ENCODE data around the gene STRA8.

STRA8 gene

DNA sequence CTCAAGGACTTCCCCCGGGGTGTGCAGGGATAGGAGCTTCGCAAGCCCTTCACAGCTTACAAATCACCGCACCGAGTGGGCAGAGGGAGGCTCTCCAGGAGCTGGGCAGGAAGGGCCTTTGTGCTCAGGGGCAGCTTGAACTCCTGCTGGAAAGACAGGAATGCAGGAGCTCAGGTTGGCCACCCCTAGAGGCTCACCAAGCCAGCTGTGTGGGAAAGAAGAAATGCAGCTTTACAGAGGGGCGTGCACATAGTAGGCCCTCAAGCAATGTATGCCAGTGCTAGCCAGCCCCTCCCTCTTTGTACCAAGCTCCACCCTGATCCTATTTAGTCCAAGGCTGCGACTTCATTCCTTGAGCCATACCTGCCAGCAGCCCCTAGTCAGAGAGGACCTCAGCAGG, 26.1 kb downstream of the STRA8 start:
- Histone ChIP-seq H3K27me3 (ENCODE audit: insufficient read depth, insufficient read length) (no peaks in the 10 kb centered on the region), H3K9me3 (ENCODE audit: insufficient read depth, low read length) (peaks cover 17% of the 10 kb centered on the region; the same call in 1 of the 2 replicates), H3K36me3 (ENCODE audit: insufficient read depth, insufficient read length, low read length) (no peaks in the 10 kb centered on the region), H3K4me1 (ENCODE audit: insufficient read depth, insufficient read length) (peaks cover 3% of the 10 kb centered on the region), H3K4me3 (ENCODE audit: insufficient read length, low read depth) (no peak overlapping the region), H3K9ac (ENCODE audit: insufficient read length, low read depth) (no peak overlapping the region)
- TF ChIP-seq YY1 (IDR thresholded peaks at IDR 0.05; ENCODE audit: insufficient read depth, insufficient read length) (no peak), SUZ12 (IDR thresholded peaks at IDR 0.05; ENCODE audit: extremely low read depth, insufficient read depth, insufficient read length) (no peak), ZNF274 (IDR thresholded peaks at IDR 0.05; ENCODE audit: low read depth, low read length) (no peak)
- no peak for DNase-seq (ENCODE audit: low read depth, low spot score)

DNA sequence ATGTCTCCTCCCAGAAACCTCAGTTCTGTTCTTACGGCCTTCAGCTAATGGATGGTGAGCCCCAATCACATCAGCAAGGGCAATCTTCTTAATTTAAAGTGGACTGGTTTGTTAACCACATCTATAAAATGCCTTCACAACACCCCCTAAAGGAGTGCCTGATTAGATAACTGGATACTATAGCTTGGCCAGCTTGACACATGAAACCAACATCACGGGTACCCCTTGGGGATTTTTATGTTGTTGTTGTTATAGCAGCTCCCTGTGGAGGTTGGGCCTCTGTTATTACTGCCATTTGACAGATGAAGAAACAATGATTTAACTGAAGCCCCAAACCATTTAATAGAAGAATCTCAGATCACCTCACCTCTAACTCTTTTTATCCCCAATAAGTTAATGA, 26.8 kb downstream of the STRA8 start:
- H3K4me1 ChIP-seq (ENCODE audit: insufficient read depth, insufficient read length): peaks cover 3% of the 10 kb centered on the region
- no peak overlapping the region for H3K9ac ChIP-seq (ENCODE audit: insufficient read length, low read depth)
- no peak overlapping the region for H3K4me3 ChIP-seq (ENCODE audit: insufficient read length, low read depth)
- no peaks in the 10 kb centered on the region for H3K36me3 ChIP-seq (ENCODE audit: insufficient read depth, insufficient read length, low read length)
- DNase-seq (ENCODE audit: low read depth, low spot score): no peak
- peaks cover 17% of the 10 kb centered on the region; the same call in 1 of the 2 replicates for H3K9me3 ChIP-seq (ENCODE audit: insufficient read depth, low read length)
- H3K27me3 ChIP-seq (ENCODE audit: insufficient read depth, insufficient read length): no peaks in the 10 kb centered on the region
- no peak for TF ChIP-seq SUZ12 (IDR thresholded peaks at IDR 0.05; ENCODE audit: extremely low read depth, insufficient read depth, insufficient read length)
- no peak for TF ChIP-seq YY1 (IDR thresholded peaks at IDR 0.05; ENCODE audit: insufficient read depth, insufficient read length)
- TF ChIP-seq ZNF274 (IDR thresholded peaks at IDR 0.05; ENCODE audit: low read depth, low read length): no peak

DNA sequence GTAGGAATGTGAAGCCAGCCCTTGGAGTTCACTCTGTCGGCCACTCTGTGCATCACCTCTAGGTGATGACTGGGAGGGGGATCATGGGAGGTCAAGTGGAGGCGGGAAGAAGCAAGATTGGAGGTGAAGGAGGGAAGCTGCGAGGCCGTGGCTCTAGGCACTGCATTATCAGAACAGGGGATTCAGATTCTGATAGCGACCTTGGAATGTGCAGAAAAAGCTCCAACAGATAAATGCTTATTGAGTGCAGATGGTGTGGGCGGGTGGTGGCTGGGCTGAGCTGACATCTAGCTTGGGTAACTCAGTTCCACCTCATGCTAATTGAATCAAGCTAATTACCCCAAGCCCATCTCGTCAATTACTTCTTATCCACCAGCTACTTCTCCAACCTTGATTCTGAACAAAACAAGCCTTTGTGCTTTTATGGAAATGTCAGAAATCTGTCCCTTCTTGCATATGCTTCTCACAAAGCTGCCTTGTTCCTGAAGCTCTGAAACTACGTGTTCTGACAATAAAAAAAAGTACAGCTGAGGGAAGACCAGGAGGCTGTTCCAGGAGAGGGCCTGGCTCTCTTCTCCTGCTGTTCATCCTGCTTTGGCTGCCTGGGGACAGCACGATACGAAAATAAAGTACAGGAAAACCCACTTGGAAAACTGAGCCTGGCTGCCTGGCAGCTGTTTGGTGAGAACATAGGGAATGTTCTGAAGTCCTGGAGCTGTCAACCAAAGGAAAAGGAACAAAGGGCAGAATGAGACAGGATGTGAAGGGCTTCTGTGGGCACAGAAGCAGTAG, 27.5 kb downstream of the STRA8 start:
- H3K4me1 ChIP-seq (ENCODE audit: insufficient read depth, insufficient read length): peaks cover 3% of the 10 kb centered on the region
- H3K27me3 ChIP-seq (ENCODE audit: insufficient read depth, insufficient read length): no peaks in the 10 kb centered on the region
- peaks cover 17% of the 10 kb centered on the region; the same call in 1 of the 2 replicates for H3K9me3 ChIP-seq (ENCODE audit: insufficient read depth, low read length)
- H3K36me3 ChIP-seq (ENCODE audit: insufficient read depth, insufficient read length, low read length): no peaks in the 10 kb centered on the region
- H3K9ac ChIP-seq (ENCODE audit: insufficient read length, low read depth): no peak overlapping the region
- H3K4me3 ChIP-seq (ENCODE audit: insufficient read length, low read depth): no peak overlapping the region
- TF ChIP-seq ZNF274 (IDR thresholded peaks at IDR 0.05; ENCODE audit: low read depth, low read length) (no peak), YY1 (IDR thresholded peaks at IDR 0.05; ENCODE audit: insufficient read depth, insufficient read length) (no peak), SUZ12 (IDR thresholded peaks at IDR 0.05; ENCODE audit: extremely low read depth, insufficient read depth, insufficient read length) (no peak)
- no peak for DNase-seq (ENCODE audit: low read depth, low spot score)

DNA sequence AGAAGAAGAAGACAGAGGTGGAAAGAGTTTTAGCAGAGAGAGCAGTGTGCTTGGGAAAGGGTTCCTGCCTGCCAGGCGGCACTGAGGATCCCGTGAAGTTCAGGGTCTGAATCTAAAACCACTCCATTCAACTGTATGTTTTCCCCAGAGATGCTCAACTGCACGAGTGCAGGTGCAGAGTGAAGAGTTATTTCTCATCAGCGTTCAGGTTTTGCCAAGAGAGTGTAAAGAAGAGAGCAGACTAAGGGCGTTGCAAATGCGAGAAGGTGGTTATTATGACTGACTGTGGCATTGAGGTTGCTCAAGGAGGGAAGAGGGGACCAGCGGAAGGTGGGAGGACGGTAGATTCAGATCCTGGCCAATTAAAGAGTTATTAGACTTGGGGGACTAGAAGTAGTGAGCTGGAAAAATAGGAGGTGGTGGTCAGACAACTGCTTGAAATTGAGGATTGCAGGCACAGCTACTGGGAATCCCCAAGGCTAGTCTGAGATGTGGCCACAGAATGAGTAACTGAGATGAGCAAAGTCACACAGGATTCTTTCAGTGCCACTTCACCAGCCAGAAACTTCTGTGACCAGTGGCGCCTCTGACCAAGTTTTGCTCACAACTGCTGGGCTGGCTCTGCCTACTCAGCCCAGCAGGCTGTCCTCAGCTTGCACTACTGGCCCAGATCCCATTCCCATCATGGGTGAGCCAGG, 29.1 kb downstream of the STRA8 start:
- TF ChIP-seq SUZ12 (IDR thresholded peaks at IDR 0.05; ENCODE audit: extremely low read depth, insufficient read depth, insufficient read length): no peak
- no peak for TF ChIP-seq YY1 (IDR thresholded peaks at IDR 0.05; ENCODE audit: insufficient read depth, insufficient read length)
- no peak for TF ChIP-seq ZNF274 (IDR thresholded peaks at IDR 0.05; ENCODE audit: low read depth, low read length)
- no peaks in the 10 kb centered on the region for H3K36me3 ChIP-seq (ENCODE audit: insufficient read depth, insufficient read length, low read length)
- DNase-seq (ENCODE audit: low read depth, low spot score): no peak
- H3K27me3 ChIP-seq (ENCODE audit: insufficient read depth, insufficient read length): no peaks in the 10 kb centered on the region
- H3K9ac ChIP-seq (ENCODE audit: insufficient read length, low read depth): no peak overlapping the region
- H3K4me1 ChIP-seq (ENCODE audit: insufficient read depth, insufficient read length): peaks cover 2% of the 10 kb centered on the region
- H3K4me3 ChIP-seq (ENCODE audit: insufficient read length, low read depth): no peak overlapping the region
- peaks cover 17% of the 10 kb centered on the region; the same call in 1 of the 2 replicates for H3K9me3 ChIP-seq (ENCODE audit: insufficient read depth, low read length)

DNA sequence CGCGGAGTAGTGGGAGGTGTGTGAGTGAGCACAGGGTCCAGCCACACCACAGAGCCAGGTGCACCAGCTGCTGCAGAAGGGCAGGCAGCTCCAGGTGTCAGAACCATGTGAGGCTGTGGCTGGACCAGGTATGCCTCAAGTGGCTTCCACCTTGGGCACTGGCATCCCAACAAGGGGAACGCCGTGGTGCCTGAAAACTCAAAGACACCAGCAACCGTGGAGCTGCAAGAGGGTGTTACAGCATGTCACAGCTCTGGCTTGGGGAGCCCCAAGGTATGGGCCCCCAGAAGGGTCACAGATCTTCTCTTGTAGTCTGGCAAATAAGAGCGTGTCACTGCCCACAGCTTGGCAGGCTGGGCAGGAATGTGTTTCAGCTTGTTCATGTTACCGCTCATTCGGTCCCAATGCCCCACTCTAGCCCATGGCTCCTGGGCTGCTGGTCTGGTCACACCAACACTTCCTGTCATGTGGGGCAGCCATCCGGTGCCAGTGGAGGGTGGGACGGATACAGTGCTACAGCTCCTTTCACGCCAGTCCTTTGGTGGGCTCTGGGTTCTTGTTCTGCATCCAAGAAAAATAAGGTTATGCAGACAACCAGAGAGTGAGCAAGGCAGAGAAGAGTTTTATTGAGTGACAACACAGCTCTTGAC, 29.8 kb downstream of the STRA8 start:
- TF ChIP-seq SUZ12 (IDR thresholded peaks at IDR 0.05; ENCODE audit: extremely low read depth, insufficient read depth, insufficient read length): no peak
- TF ChIP-seq ZNF274 (IDR thresholded peaks at IDR 0.05; ENCODE audit: low read depth, low read length): no peak
- no peak for TF ChIP-seq YY1 (IDR thresholded peaks at IDR 0.05; ENCODE audit: insufficient read depth, insufficient read length)
- peaks cover 2% of the 10 kb centered on the region for H3K4me1 ChIP-seq (ENCODE audit: insufficient read depth, insufficient read length)
- H3K4me3 ChIP-seq (ENCODE audit: insufficient read length, low read depth): no peak overlapping the region
- peaks cover 17% of the 10 kb centered on the region; the same call in 1 of the 2 replicates for H3K9me3 ChIP-seq (ENCODE audit: insufficient read depth, low read length)
- H3K27me3 ChIP-seq (ENCODE audit: insufficient read depth, insufficient read length): no peaks in the 10 kb centered on the region
- H3K36me3 ChIP-seq (ENCODE audit: insufficient read depth, insufficient read length, low read length): no peaks in the 10 kb centered on the region
- H3K9ac ChIP-seq (ENCODE audit: insufficient read length, low read depth): no peak overlapping the region
- no peak for DNase-seq (ENCODE audit: low read depth, low spot score)

DNA sequence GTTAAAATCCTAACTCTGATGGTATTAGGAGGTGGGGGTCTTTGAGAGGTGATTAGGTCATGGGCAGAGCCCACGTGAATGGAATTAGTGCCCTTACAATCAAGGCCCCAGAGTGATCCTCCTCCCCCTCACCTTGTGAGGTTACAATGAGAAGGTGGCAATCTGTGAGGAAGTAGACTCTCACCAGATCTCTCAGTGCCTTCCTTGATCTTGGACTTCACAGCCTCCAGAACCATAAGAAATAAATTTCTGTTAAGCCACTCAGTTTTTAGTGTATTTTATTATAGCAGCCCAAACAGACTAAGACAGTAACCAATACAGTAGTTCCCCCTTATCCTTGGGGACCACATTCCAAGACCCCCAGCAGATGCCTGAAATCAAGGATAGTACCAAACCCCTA, 32.0 kb downstream of the STRA8 start:
- no peak for TF ChIP-seq YY1 (IDR thresholded peaks at IDR 0.05; ENCODE audit: insufficient read depth, insufficient read length)
- TF ChIP-seq ZNF274 (IDR thresholded peaks at IDR 0.05; ENCODE audit: low read depth, low read length): no peak
- TF ChIP-seq SUZ12 (IDR thresholded peaks at IDR 0.05; ENCODE audit: extremely low read depth, insufficient read depth, insufficient read length): no peak
- Histone ChIP-seq H3K36me3 (ENCODE audit: insufficient read depth, insufficient read length, low read length) (no peaks in the 10 kb centered on the region), H3K27me3 (ENCODE audit: insufficient read depth, insufficient read length) (no peaks in the 10 kb centered on the region), H3K4me1 (ENCODE audit: insufficient read depth, insufficient read length) (peaks cover 2% of the 10 kb centered on the region), H3K9ac (ENCODE audit: insufficient read length, low read depth) (no peak overlapping the region), H3K4me3 (ENCODE audit: insufficient read length, low read depth) (no peak overlapping the region), H3K9me3 (ENCODE audit: insufficient read depth, low read length) (peaks cover 17% of the 10 kb centered on the region; the same call in 1 of the 2 replicates)
- no peak for DNase-seq (ENCODE audit: low read depth, low spot score)

DNA sequence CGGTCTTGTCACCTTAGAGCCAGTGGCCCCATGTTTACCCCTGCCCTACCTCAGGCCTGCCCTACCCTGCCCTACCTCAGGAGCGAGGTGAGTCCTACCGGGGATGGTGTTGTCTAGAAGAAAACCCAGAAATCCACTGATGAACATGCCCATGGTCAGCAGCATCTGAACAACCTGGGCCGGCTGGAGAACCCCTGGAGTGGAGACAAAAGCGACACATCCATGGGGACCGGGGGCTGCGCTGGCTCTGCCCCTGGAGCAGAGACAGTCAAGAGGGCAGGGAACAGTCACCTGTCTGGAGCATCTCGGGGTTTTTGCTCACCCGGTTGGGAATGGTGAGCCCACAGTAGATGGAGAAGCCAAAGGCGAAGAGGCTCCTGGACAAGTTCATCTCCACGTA, 36.3 kb downstream of the STRA8 start:
- no peak overlapping the region for H3K9ac ChIP-seq (ENCODE audit: insufficient read length, low read depth)
- no peaks in the 10 kb centered on the region for H3K4me1 ChIP-seq (ENCODE audit: insufficient read depth, insufficient read length)
- TF ChIP-seq ZNF274 (IDR thresholded peaks at IDR 0.05; ENCODE audit: low read depth, low read length) (no peak), SUZ12 (IDR thresholded peaks at IDR 0.05; ENCODE audit: extremely low read depth, insufficient read depth, insufficient read length) (no peak), YY1 (IDR thresholded peaks at IDR 0.05; ENCODE audit: insufficient read depth, insufficient read length) (no peak)
- no peaks in the 10 kb centered on the region for H3K36me3 ChIP-seq (ENCODE audit: insufficient read depth, insufficient read length, low read length)
- H3K27me3 ChIP-seq (ENCODE audit: insufficient read depth, insufficient read length): no peaks in the 10 kb centered on the region
- H3K4me3 ChIP-seq (ENCODE audit: insufficient read length, low read depth): no peak overlapping the region
- no peak for DNase-seq (ENCODE audit: low read depth, low spot score)
- no peaks in the 10 kb centered on the region for H3K9me3 ChIP-seq (ENCODE audit: insufficient read depth, low read length)
